Sigmoid colon (tissue), 4 donors: ENCODE data around the gene TSPYL4.

Source experiments
- POLR2A ChIP-seq, 2 donors: fragments of 450-650 bp; IDR thresholded peaks; one replicate each; pipeline ENCODE4 v1.6.1; 2016; ENCODE audit warnings: antibody characterized with exemption in 2 of 2, mild to moderate bottlenecking in 2 of 2, moderate library complexity in 2 of 2
- POLR2AphosphoS5 ChIP-seq, 4 donors: sonication (generic); formaldehyde crosslinking; IDR thresholded peaks; one replicate each; pipeline ENCODE4 v1.6.1; 2017; ENCODE audit warnings: antibody characterized with exemption in 4 of 4
- TF ChIP-seq, protein P1 (sequence below), 4 experiments: fragments of 450-650 bp in 3 of 4; fragments of 200-600 bp in 1 of 4; IDR thresholded peaks; one replicate each; pipeline ENCODE4 v1.5.1; 2016 to 2019; ENCODE audit warnings: antibody characterized with exemption in 4 of 4, mild to moderate bottlenecking in 3 of 4, moderate library complexity in 2 of 4

- TF ChIP-seq POLR2A (IDR thresholded peaks at IDR 0.05) (no peak), POLR2AphosphoS5 (IDR thresholded peaks at IDR 0.05) (no peak)
- TF ChIP-seq, protein P1, sequence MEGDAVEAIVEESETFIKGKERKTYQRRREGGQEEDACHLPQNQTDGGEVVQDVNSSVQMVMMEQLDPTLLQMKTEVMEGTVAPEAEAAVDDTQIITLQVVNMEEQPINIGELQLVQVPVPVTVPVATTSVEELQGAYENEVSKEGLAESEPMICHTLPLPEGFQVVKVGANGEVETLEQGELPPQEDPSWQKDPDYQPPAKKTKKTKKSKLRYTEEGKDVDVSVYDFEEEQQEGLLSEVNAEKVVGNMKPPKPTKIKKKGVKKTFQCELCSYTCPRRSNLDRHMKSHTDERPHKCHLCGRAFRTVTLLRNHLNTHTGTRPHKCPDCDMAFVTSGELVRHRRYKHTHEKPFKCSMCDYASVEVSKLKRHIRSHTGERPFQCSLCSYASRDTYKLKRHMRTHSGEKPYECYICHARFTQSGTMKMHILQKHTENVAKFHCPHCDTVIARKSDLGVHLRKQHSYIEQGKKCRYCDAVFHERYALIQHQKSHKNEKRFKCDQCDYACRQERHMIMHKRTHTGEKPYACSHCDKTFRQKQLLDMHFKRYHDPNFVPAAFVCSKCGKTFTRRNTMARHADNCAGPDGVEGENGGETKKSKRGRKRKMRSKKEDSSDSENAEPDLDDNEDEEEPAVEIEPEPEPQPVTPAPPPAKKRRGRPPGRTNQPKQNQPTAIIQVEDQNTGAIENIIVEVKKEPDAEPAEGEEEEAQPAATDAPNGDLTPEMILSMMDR (IDR thresholded peaks at IDR 0.05), result no peak
Observed at GRCh38 chr6:116221911-116222310, 32.0 kb downstream of the TSPYL4 start.
